Esophagus muscularis mucosa (tissue), 4 donors: ENCODE data around the gene CNTROB.
A peak's percentile ranks its signal among the peaks of the same experiment; 100 is the strongest.

Experiments
- CTCF ChIP-seq, 3 experiments: fragments of 200-600 bp in 2 of 3; fragments of 450-650 bp in 1 of 3; sonication (generic) in 2 of 3; IDR thresholded peaks; one replicate each; pipeline ENCODE4 v1.5.1; 2017 to 2019; ENCODE audit warnings: antibody characterized with exemption in 3 of 3, mild to moderate bottlenecking in 2 of 3, moderate library complexity in 1 of 3
- EP300 ChIP-seq: sonication (generic); formaldehyde crosslinking; IDR thresholded peaks from one replicate; pipeline ENCODE4 v1.6.1; 2017; ENCODE audit warnings: antibody characterized with exemption
- POLR2A ChIP-seq: fragments of 450-650 bp; IDR thresholded peaks from one replicate; pipeline ENCODE4 v1.6.1; 2017; ENCODE audit warnings: antibody characterized with exemption, moderate library complexity, mild to moderate bottlenecking, low read depth
- POLR2AphosphoS5 ChIP-seq, 2 donors: sonication (generic); formaldehyde crosslinking; IDR thresholded peaks; one replicate each; pipeline ENCODE4 v1.6.1; 2017; ENCODE audit warnings: antibody characterized with exemption in 2 of 2

GRCh38 chr17:7882629-7883028 lies 49.4 kb upstream of the CNTROB start:
- TF ChIP-seq POLR2A (no peak), CTCF (IDR thresholded peaks at IDR 0.05) (no peak), EP300 (no peak), POLR2AphosphoS5 (IDR thresholded peaks at IDR 0.05) (peak in 1 of 2 donors; percentile 20)
